ENCODE measurements around the gene CRP. TPM values are rescaled to one million over a fixed set of nuclear protein-coding genes. Genes with fewer than 3 reads are reported as not detected.
"Not testable (repeated sequence)": the region's sequence is repeated elsewhere in the genome, so short reads cannot be mapped to it uniquely, and the experiment has no call there.

The CRP gene, protein sequence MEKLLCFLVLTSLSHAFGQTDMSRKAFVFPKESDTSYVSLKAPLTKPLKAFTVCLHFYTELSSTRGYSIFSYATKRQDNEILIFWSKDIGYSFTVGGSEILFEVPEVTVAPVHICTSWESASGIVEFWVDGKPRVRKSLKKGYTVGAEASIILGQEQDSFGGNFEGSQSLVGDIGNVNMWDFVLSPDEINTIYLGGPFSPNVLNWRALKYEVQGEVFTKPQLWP
- polyA plus RNA-seq (2013, experiment 1 of 2; ENCODE audit: insufficient read length) = not detected
- polyA plus RNA-seq (2013, experiment 2 of 2; ENCODE audit: insufficient read length) = not detected

- no peak for DNase-seq
These were observed at the start of gene CRP for GRCh38 chr1:159714529-159714928. TSS of gene CRP (minus strand) at chr1:159714589. CDS start at chr1:159714485, 104 bp downstream.

GRCh38 chr1:159763686-159764085, 49.3 kb upstream of the CRP start:
- DNase-seq = no peak

GRCh38 chr1:159756397-159756796, 42.0 kb upstream of the CRP start:
- no peak for DNase-seq

DNA sequence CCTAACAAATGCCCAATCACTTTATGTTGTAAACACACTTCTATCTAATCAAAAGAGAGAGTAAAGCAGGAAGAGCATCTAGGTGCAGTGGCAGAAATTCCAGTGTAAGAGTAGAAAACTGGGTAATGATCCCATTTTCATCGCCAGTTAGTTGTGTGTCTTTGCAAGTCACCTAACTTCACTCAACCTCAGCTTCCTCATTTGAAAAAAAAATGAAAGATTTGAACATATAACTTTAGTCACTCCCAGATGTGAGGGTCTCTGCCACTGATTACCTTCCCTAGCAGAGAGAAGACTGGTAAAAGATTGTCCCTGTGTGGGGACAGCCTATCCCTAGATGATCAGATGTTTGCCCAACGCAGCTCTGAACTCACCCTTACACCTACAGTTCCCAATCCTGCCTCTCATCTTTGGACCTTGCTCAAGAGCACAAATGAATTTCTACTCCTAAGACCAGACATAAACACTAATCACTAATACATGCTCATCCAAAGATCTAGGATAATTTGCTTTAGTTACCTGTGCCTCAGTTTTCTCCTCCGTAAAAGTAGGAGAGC, 41.1 kb upstream of the CRP start:
- no peak for DNase-seq

DNA sequence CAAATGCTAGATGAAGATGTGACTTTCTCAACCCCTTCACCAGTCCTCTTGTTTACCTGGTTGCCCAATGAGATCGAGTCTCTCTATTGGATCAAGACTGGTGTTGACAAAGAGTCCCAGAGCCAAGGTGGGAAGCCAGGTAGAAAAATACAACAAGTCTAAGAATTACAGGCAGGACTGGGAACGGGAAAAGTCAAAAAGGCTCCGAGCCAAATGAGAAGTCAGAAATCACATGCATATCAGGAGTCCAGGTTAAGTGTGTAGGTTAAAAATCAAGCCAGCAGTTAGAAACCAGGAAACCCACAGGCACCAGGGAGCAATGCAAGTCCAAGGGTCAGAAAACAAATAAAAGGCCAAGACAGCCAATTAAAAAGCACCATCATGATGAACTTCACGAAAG, 39.0 kb upstream of the CRP start:
- DNase-seq = no peak

DNA sequence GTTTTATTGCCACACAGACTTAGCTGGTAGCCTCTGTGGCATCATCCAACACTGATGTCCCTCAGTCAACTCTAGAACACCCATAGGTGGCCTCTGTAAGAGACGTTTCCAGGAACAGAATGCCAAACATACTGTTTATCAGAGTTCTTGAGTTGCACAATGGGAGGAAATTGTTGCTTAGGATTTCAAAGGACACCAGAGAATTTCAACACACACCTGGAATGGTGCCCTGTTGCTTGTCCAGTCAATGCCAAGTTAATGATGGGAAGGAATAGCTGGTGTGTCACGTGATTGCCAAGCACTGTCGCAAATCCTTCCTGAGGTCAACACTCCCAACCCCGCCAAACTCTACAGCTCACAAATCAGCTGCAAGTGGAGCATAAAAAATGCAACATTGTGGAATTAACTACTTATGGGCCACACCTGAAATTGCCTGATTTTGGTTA, 37.8 kb upstream of the CRP start:
- DNase-seq = no peak

DNA sequence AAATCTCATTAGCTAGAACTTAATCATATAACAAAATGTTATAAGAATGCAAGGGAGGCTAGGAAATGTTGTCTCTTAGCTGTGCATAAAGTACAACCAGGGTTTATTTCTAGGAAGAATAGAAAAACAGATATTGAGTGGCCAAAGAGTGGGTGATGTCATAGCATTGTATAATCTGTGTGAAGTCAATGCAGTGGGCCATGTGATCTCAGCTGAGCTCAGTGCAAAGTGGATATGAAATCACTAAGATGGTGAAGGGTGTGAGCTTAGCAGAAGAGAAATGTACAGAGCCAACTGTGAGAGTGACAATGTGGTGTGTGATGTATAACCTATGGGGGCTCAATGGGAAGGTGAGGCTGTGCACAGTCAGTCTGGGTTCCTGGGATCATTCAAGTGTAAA, 36.6 kb upstream of the CRP start:
- DNase-seq = no peak

- DNase-seq = no peak
These were observed 36.2 kb upstream of the CRP start for GRCh38 chr1:159750621-159751020.

- DNase-seq = no peak
These were observed 35.2 kb upstream of the CRP start for GRCh38 chr1:159749630-159750029.

DNA sequence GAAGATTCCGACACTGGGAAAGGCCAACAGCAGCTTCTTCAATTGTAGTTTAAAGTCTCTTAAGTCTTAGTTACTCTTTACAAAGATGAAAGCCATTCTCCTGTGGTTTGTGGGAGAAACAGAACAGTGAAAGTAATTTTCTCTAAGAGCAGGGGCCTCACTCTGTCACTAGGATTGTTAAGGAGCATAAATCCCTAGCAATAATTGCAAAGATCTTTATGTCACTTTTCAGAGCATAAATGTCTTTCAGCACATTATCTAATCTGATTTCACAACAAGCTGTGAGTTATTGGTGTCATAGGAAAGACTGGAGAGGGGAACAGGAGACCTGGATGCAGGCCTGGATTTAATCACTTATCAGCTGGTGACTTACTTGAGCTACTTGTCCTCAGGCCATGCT, 34.0 kb upstream of the CRP start:
- DNase-seq = no peak

- no peak for DNase-seq
These were observed 32.3 kb upstream of the CRP start for GRCh38 chr1:159746666-159747065.

DNA sequence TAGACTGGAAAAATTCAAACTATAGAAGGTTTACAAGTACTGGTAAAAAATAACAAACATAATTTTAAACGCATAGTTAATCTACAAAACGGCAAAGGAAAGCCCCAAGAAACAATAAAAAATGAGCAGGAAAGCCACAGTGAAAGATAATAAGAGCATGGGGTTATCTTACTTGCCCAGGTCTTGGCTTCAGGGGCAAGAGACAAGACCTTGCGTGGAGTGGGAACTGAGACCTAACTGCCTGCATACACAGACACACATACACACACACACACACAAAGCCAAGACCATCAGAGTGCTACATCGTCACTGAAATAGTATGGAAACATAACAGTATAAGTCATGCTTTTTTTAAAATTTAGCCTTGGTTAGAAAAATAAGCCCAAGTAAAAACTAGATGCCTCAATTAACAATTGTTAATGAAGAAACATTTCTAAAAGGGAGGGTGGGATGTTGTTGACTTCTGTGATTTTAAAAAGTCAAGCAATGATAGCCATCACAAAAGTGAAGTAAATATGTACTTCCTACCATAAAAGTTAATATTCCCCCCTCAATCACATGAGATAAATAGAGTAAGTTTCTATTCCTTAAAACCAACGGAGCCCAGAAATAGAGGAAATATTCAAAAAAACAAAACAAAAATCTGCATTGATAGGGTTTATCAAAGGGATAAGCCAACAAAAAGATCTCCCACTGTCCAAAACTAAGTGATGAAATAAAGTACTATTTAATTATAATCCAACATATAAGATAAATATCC, 29.4 kb upstream of the CRP start:
- no peak for DNase-seq

GRCh38 chr1:159737238-159737916, 23.0 kb upstream of the CRP start:
- no peak for DNase-seq

DNA sequence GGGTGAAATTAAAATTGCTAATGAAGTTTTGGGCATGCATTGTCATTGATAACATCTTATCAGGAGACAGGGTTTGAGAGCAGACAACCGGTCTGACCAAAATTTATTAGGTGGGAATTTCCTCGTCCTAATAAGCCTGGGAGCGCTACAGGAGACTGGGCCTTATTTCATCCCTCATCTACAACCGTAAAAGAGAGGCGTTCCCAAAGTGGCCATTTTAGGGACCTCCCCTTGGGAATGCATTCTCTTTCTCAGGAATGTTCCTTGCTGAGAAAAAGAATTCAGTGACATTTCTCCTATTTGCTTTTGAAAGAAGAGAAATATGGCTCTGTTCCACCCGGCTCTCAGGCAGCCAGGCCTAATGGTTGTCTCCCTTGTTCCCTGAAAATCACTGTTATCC, 8.8 kb upstream of the CRP start:
- not testable (repeated sequence) for DNase-seq

GRCh38 chr1:159719990-159720389, 5.6 kb upstream of the CRP start:
- DNase-seq = no peak

DNA sequence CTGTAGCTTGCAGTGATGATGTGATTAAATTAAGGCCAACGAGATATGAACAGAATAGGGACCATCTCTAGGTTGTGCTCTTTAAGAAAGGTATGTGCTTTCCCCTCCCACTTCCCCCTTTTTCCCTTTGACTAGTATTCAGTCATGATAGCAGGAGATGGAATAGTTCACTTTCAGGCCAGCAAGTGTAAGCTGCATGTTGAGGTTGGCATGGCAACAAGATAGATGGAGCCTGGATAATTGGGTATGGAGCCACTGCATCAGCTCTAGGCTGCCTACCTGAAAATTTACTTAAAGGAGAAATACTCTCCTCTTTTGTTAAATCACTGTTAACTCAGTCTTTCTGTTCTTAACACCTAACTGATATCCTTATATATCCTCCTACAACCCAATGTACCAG, 1.5 kb upstream of the CRP start:
- no peak for DNase-seq

- no peak for DNase-seq
These were observed 2.3 kb downstream of the CRP start for GRCh38 chr1:159712080-159712479.

GRCh38 chr1:159707472-159708260, 6.7 kb downstream of the CRP start:
- DNase-seq = no peak

GRCh38 chr1:159705904-159706256, 8.5 kb downstream of the CRP start:
- no peak for DNase-seq

- DNase-seq = no peak
These were observed 9.0 kb downstream of the CRP start for GRCh38 chr1:159705251-159705903.

- no peak for DNase-seq
These were observed 9.9 kb downstream of the CRP start for GRCh38 chr1:159704481-159704880.

GRCh38 chr1:159700312-159700711, 14.1 kb downstream of the CRP start:
- DNase-seq = no peak
